Endothelial cell (in vitro differentiated cells): Measurements from ENCODE around the gene COMMD10. TPM values are rescaled to one million over a fixed set of nuclear protein-coding genes. Genes with fewer than 3 reads are reported as not detected.
A peak's percentile ranks its signal among the peaks of the same experiment; 100 is the strongest.

Experiments used
- DNase-seq: peaks from one replicate; pipeline ENCODE4 v3.0.0; 2021; ENCODE audit warnings: low spot score
- H3K27ac Mint-ChIP-seq: one replicate; pipeline ENCODE4 v1.8.0; 2021; ENCODE audit warnings: mixed read lengths, inconsistent platforms; ENCODE audit not compliant: unreplicated experiment
- H3K27me3 Mint-ChIP-seq: one replicate; pipeline ENCODE4 v1.8.0; 2021; ENCODE audit warnings: mild to moderate bottlenecking, moderate library complexity, mixed read lengths, inconsistent platforms; ENCODE audit not compliant: unreplicated experiment
- H3K36me3 Mint-ChIP-seq: one replicate; pipeline ENCODE4 v1.8.0; 2021; ENCODE audit warnings: mild to moderate bottlenecking, low read depth, mixed read lengths, inconsistent platforms; ENCODE audit not compliant: unreplicated experiment
- H3K4me1 Mint-ChIP-seq: one replicate; pipeline ENCODE4 v1.8.0; 2021; ENCODE audit warnings: mild to moderate bottlenecking, mixed read lengths, inconsistent platforms; ENCODE audit not compliant: unreplicated experiment
- H3K4me3 Mint-ChIP-seq: one replicate; pipeline ENCODE4 v1.8.0; 2021; ENCODE audit warnings: mild to moderate bottlenecking, mixed read lengths, inconsistent platforms; ENCODE audit not compliant: unreplicated experiment
- H3K9me3 Mint-ChIP-seq: one replicate; pipeline ENCODE4 v1.8.0; 2021; ENCODE audit warnings: mixed read lengths, inconsistent platforms; ENCODE audit not compliant: unreplicated experiment
- CTCF ChIP-seq: fragments of 200-600 bp; sonication (generic); IDR thresholded peaks from one replicate; pipeline ENCODE4 v1.5.0; 2021; ENCODE audit warnings: antibody characterized with exemption; ENCODE audit not compliant: unreplicated experiment
- total RNA-seq: library from RNA; stranded (reverse); fragmentation: NEBNext Ultra II Directional; extraction: Animal tissue kit (Norgen Biotek cat#: 25700); gene quantifications from one replicate; pipeline ENCODE4 v1.2.1, GENCODE V29; 2021; ENCODE audit not compliant: unreplicated experiment

COMMD10 gene
- total RNA-seq, 1 donor from 2014 or later = 27.8 TPM

GRCh38 chr5:116058346-116058936, 26.4 kb upstream of the COMMD10 start:
- Mint-ChIP-seq H3K9me3 (no peaks in the 10 kb centered on the region), H3K36me3 (no peaks in the 10 kb centered on the region), H3K4me3 (no peak overlapping the region), H3K4me1 (no peaks in the 10 kb centered on the region), H3K27me3 (no peaks in the 10 kb centered on the region), H3K27ac (no peak overlapping the region)
- no peak for DNase-seq
- no peak for TF ChIP-seq CTCF

- no peaks in the 10 kb centered on the region for H3K9me3 Mint-ChIP-seq
- no peak overlapping the region for H3K4me3 Mint-ChIP-seq
- DNase-seq = no peak
- H3K4me1 Mint-ChIP-seq = no peaks in the 10 kb centered on the region
- no peaks in the 10 kb centered on the region for H3K36me3 Mint-ChIP-seq
- TF ChIP-seq CTCF = no peak
- H3K27me3 Mint-ChIP-seq = no peaks in the 10 kb centered on the region
- H3K27ac Mint-ChIP-seq = no peak overlapping the region
Measured at GRCh38 chr5:116062352-116062751, 22.5 kb upstream of the COMMD10 start.

- DNase-seq = no peak
- no peaks in the 10 kb centered on the region for H3K9me3 Mint-ChIP-seq
- no peaks in the 10 kb centered on the region for H3K4me1 Mint-ChIP-seq
- no peak for TF ChIP-seq CTCF
- H3K36me3 Mint-ChIP-seq = no peaks in the 10 kb centered on the region
- H3K4me3 Mint-ChIP-seq = no peak overlapping the region
- H3K27me3 Mint-ChIP-seq = no peaks in the 10 kb centered on the region
- no peak overlapping the region for H3K27ac Mint-ChIP-seq
Measured at GRCh38 chr5:116063950-116064349, 20.9 kb upstream of the COMMD10 start.

- Mint-ChIP-seq H3K27me3 (no peaks in the 10 kb centered on the region), H3K9me3 (no peaks in the 10 kb centered on the region), H3K36me3 (no peaks in the 10 kb centered on the region), H3K4me3 (no peak overlapping the region), H3K4me1 (peaks cover 8% of the 10 kb centered on the region), H3K27ac (no peak overlapping the region)
- peak; percentile 20 for DNase-seq
- peak; percentile 94 for TF ChIP-seq CTCF
Measured at GRCh38 chr5:116068028-116068632, 16.7 kb upstream of the COMMD10 start.

- Mint-ChIP-seq H3K36me3 (no peaks in the 10 kb centered on the region), H3K4me3 (no peak overlapping the region), H3K4me1 (peaks cover 8% of the 10 kb centered on the region), H3K9me3 (no peaks in the 10 kb centered on the region), H3K27me3 (peaks cover under 1% of the 10 kb centered on the region), H3K27ac (no peak overlapping the region)
- DNase-seq = no peak
- TF ChIP-seq CTCF = no peak
Measured at GRCh38 chr5:116071211-116071610, 13.6 kb upstream of the COMMD10 start.
